GM12801 (cell line): ENCODE results near the gene POMP.

ENCODE experiments used
- CTCF ChIP-seq: IDR thresholded peaks from one replicate; pipeline ENCODE4 v1.5.1; 2011; ENCODE audit warnings: control low read depth; ENCODE audit not compliant: insufficient read length; ENCODE audit errors: extremely low read depth

Gene POMP

GRCh38 chr13:28718196-28718542 is 59.2 kb downstream of the POMP start:
- no peak for TF ChIP-seq CTCF

- TF ChIP-seq CTCF, result no peak
Observed at GRCh38 chr13:28718543-28719226, 59.8 kb downstream of the POMP start, which contains the start of gene SLC46A3. TSS of gene SLC46A3 (minus strand) at chr13:28718970. CDS start at chr13:28717998, 972 bp downstream.

GRCh38 chr13:28719227-28720055 is 60.5 kb downstream of the POMP start:
- no peak for TF ChIP-seq CTCF

- TF ChIP-seq CTCF, result no peak
Observed at GRCh38 chr13:28723806-28724205, 64.9 kb downstream of the POMP start.

- no peak for TF ChIP-seq CTCF
Observed at GRCh38 chr13:28725046-28725610, 66.2 kb downstream of the POMP start.
